Transverse colon (tissue), 4 donors: ENCODE results near the gene KRTAP12-2. TPM values are rescaled to one million over a fixed set of nuclear protein-coding genes. Genes with fewer than 3 reads are reported as not detected.

Experiments
- DNase-seq: peaks from one replicate; pipeline ENCODE4 v3.0.0-alpha.2; 2019
- H3K27ac ChIP-seq, 4 donors: fragments of 200-600 bp; sonication (generic); 2 replicates each; pipeline ENCODE4 v1.5.1; 2016 to 2018; ENCODE audit warnings: inconsistent platforms in 4 of 4
- H3K27me3 ChIP-seq: fragments of 200-600 bp; sonication (generic); 2 replicates; pipeline ENCODE4 v1.5.1; 2017; ENCODE audit warnings: inconsistent platforms
- H3K36me3 ChIP-seq, 4 donors: fragments of 200-600 bp; sonication (generic); 2 replicates each; pipeline ENCODE4 v1.5.1; 2017 to 2019; ENCODE audit warnings: inconsistent platforms in 4 of 4
- H3K4me1 ChIP-seq, 4 donors: fragments of 200-600 bp; sonication (generic); 2 replicates each; pipeline ENCODE4 v1.5.1; 2017 to 2020; ENCODE audit warnings: inconsistent platforms in 4 of 4
- H3K4me3 ChIP-seq, 4 donors: fragments of 200-600 bp; sonication (generic); 1 replicate in 1 of 4; 2 replicates in 3 of 4; pipeline versions ENCODE4 v1.5.1 to v1.6.1; 2017 to 2019; ENCODE audit warnings: inconsistent platforms in 4 of 4
- H3K9me3 ChIP-seq, 2 donors: fragments of 200-600 bp; sonication (generic); 2 replicates each; pipeline ENCODE4 v1.5.1; 2017 to 2019; ENCODE audit warnings: inconsistent platforms in 2 of 2
- EP300 ChIP-seq: sonication (generic); formaldehyde crosslinking; IDR thresholded peaks from one replicate; pipeline ENCODE4 v1.6.1; 2017; ENCODE audit warnings: antibody characterized with exemption, low read depth
- POLR2A ChIP-seq: fragments of 450-650 bp; IDR thresholded peaks from one replicate; pipeline ENCODE4 v1.6.1; 2016; ENCODE audit warnings: antibody characterized with exemption, mild to moderate bottlenecking, moderate library complexity
- POLR2AphosphoS5 ChIP-seq, 3 donors: sonication (generic); formaldehyde crosslinking; IDR thresholded peaks; one replicate each; pipeline ENCODE4 v1.6.1; 2016; ENCODE audit warnings: antibody characterized with exemption in 3 of 3
- WGBS, 2 donors: methylation state at CpG; one replicate each; pipeline ENCODE4 v1.1.5; 2018; ENCODE audit warnings: low coverage in 1 of 2; 5-methylcytosine and 5-hydroxymethylcytosine counted together
- in situ Hi-C, 4 donors: fragments of 200-750 bp; cut with MboI; loops; one replicate each; pipeline versions ENCODE4 v1.15.0 to v1.15.1; 2017; ENCODE audit warnings: low sequenced_read_pairs in 3 of 4, low pct_ligation_motif_present in 1 of 4, low pct_unique_long_range_greater_than_20kb in 1 of 4
- intact Hi-C: fragments of 100-400 bp; cut with DNase I; formaldehyde crosslinking; loops from one replicate; pipeline ENCODE4 v1.15.1; 2023; ENCODE audit warnings: low total_unique reads
- total RNA-seq, 4 donors: library from RNA; depleted of rRNA; stranded (reverse); fragments of >200 nt; gene quantifications; one replicate each; pipeline ENCODE4 v1.1.0, GENCODE V29; 2016
- TF ChIP-seq, protein P1 (sequence below), 5 experiments: fragments of 200-600 bp in 3 of 5; fragments of 450-650 bp in 2 of 5; sonication (generic) in 3 of 5; IDR thresholded peaks; 1 replicate in 2 of 5; 2 replicates in 3 of 5; pipeline ENCODE4 v1.5.1; 2016 to 2017; ENCODE audit warnings: antibody characterized with exemption in 5 of 5, inconsistent platforms in 3 of 5, mild to moderate bottlenecking in 2 of 5, moderate library complexity in 1 of 5

KRTAP12-2 gene
- total RNA-seq, 4 donors from 2014 or later: not detected

DNA sequence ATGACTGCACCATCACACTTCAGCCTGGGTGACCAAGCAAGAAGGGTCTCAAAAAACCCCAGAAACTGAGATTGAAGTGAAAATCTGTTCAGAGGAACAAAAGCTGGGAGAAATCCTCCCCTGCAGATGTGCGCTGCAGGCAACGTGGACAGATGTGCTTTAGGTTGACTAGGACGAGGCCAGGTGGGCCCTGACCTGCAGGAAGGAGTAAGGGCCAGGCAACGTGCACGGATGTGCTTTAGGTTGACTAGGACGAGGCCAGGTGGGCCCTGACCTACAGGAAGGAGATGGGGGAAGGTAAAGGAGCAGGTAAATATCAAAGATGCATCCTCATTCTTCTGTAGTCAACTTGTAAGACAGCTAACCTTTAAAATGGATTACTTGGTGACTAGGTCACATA is 17.8 kb upstream of the KRTAP12-2 start:
- 40 to 72% methylated on average over 6 of the region's 6 CpGs for WGBS, 2 donors
- Histone ChIP-seq H3K4me1 (no peaks in the 10 kb centered on the region), H3K9me3 (no peaks in the 10 kb centered on the region), H3K27ac (no peak overlapping the region), H3K4me3 (no peak overlapping the region), H3K27me3 (peaks cover 18% of the 10 kb centered on the region), H3K36me3 (no peaks in the 10 kb centered on the region)
- intact Hi-C loops: no loop called here
- in situ Hi-C loops: loop anchor here in 2 of 4 donors (25.0 kb wide), 1 partner anchor 97 kb away; the partner anchor contains the start of genes KRTAP10-5 (in 2 of the 2) and KRTAP10-6 (in 2 of the 2)
- DNase-seq: no peak
- TF ChIP-seq POLR2AphosphoS5 (IDR thresholded peaks at IDR 0.05) (no peak), EP300 (no peak), POLR2A (no peak)
- TF ChIP-seq, protein P1, sequence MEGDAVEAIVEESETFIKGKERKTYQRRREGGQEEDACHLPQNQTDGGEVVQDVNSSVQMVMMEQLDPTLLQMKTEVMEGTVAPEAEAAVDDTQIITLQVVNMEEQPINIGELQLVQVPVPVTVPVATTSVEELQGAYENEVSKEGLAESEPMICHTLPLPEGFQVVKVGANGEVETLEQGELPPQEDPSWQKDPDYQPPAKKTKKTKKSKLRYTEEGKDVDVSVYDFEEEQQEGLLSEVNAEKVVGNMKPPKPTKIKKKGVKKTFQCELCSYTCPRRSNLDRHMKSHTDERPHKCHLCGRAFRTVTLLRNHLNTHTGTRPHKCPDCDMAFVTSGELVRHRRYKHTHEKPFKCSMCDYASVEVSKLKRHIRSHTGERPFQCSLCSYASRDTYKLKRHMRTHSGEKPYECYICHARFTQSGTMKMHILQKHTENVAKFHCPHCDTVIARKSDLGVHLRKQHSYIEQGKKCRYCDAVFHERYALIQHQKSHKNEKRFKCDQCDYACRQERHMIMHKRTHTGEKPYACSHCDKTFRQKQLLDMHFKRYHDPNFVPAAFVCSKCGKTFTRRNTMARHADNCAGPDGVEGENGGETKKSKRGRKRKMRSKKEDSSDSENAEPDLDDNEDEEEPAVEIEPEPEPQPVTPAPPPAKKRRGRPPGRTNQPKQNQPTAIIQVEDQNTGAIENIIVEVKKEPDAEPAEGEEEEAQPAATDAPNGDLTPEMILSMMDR (IDR thresholded peaks at IDR 0.05): no peak

DNA sequence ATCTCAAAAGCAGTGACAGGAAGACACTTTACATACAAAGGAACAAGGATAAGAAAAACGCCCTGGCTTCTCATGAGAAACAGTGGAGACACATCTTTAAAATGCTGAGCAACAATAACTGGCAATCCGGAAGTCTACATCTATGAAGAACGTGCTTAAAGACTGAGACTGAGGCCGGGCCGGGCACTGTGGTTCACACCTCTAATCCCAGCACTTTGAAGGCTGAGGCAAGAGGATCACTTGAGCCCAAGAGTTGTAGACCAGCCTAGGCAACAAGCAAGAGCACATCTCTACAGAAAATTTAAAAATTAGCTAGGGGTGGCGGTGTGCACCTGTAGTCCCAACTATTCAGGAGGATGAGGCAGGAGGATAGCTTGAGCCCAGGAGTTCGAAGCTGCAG is 17.4 kb upstream of the KRTAP12-2 start:
- intact Hi-C loops (no loop called here), in situ Hi-C loops (loop anchor here in 2 of 4 donors (25.0 kb wide), 1 partner anchor 97 kb away; the partner anchor contains the start of genes KRTAP10-5 (in 2 of the 2) and KRTAP10-6 (in 2 of the 2))
- DNase-seq: no peak
- Histone ChIP-seq H3K36me3 (no peaks in the 10 kb centered on the region), H3K27ac (no peak overlapping the region), H3K9me3 (no peaks in the 10 kb centered on the region), H3K4me3 (no peak overlapping the region), H3K27me3 (peaks cover 18% of the 10 kb centered on the region), H3K4me1 (no peaks in the 10 kb centered on the region)
- WGBS, 2 donors: 67 to 77% methylated on average over 4 to 7 of the region's 7 CpGs
- no peak for TF ChIP-seq EP300
- TF ChIP-seq POLR2AphosphoS5 (IDR thresholded peaks at IDR 0.05): no peak
- TF ChIP-seq POLR2A: no peak
- TF ChIP-seq, protein P1 (IDR thresholded peaks at IDR 0.05): no peak

DNA sequence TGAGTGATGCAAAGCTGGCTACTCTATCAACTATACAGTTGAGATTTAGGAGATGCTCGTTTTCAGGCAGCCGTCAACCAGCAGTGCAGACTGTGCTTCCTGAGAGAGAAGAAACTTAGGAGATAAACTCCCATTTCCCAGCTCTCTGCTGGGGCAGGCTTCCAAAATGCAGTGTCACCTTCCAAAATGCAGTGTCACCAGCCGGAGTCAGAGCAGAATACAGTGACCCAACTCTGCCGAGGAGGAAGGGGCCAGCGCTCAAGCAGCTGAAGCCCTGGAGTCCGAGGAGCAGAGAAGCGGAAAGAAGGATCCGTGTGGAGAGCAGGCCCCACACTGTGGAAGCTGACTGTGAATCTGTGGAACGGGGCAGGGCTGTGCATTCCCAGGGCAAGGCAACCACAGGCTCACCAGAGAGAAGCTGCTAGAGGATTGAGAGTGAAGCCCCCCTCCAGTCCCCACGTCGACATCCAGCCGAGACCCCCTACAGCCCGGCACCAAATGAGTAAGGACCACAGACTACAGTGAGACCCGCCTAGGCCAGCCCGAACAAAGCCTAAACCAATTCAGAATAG is 15.9 kb upstream of the KRTAP12-2 start:
- H3K36me3 ChIP-seq: no peaks in the 10 kb centered on the region
- TF ChIP-seq POLR2AphosphoS5 (IDR thresholded peaks at IDR 0.05): no peak
- TF ChIP-seq EP300: no peak
- TF ChIP-seq POLR2A: no peak
- TF ChIP-seq, protein P1 (IDR thresholded peaks at IDR 0.05): no peak
- no peaks in the 10 kb centered on the region for H3K9me3 ChIP-seq
- no peaks in the 10 kb centered on the region for H3K4me1 ChIP-seq
- intact Hi-C loops: no loop called here
- no peak for DNase-seq
- H3K27ac ChIP-seq: no peak overlapping the region
- H3K27me3 ChIP-seq: peaks cover 13% of the 10 kb centered on the region
- no peak overlapping the region for H3K4me3 ChIP-seq
- WGBS, 2 donors: 82% methylated on average over 15 of the region's 15 CpGs; no CpG with 5 or more reads in 1 of the 2 donors
- in situ Hi-C loops: loop anchor here in 2 of 4 donors (25.0 kb wide), 1 partner anchor 95 kb away; the partner anchor contains the start of genes KRTAP10-5 (in 2 of the 2) and KRTAP10-6 (in 2 of the 2)

DNA sequence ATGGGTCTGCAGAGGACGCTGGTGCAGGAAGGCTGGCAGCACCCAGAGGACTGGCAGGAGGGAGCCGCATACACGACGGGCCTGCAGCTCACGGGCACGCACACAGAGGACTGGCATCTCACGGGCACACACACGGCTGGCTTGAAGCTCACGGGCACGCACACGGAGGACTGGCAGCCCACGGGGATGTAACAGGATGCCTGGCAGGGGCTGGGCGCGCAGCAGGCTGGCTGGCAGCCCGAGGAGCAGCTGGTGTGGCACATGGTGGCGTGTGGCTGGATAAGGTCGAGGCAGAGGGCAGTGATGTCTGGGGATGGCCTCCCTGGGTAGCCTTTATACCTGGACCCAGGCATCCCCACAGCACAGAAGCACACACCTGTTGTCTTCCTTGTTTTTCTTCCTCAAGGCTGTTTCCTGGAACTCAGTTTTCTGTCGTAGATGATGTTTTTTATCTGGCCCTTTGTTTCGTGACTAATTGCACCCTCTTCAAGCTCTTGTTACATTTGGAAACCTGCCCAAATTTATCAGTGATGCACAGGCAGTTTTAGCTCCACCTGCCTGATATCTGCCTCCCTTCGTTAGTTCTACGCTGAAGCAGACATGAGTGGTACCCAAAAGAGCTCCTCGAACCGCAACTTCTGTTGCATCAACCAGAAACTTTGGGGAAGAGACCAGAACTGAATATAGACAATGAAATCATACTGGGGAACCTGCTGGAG is 15.3 kb upstream of the KRTAP12-2 start, which contains the start of gene KRTAP12-1:
Gene KRTAP12-1 (minus strand): TSS at position 303 of the 719 bp plus-strand sequence. CDS start 40 bp downstream, at position 263.
- Histone ChIP-seq H3K27me3 (peaks cover 8% of the 10 kb centered on the region), H3K27ac (no peak within 1 kb of the TSS), H3K4me3 (no peak within 1 kb of the TSS), H3K9me3 (no peaks in the 10 kb centered on the region), H3K4me1 (no peaks in the 10 kb centered on the region), H3K36me3 (no peaks in the 10 kb centered on the region)
- in situ Hi-C loops (loop anchor here in 2 of 4 donors (25.0 kb wide), 1 partner anchor 95 kb away; the partner anchor contains the start of genes KRTAP10-5 (in 2 of the 2) and KRTAP10-6 (in 2 of the 2)), intact Hi-C loops (no loop called here)
- TF ChIP-seq EP300 (no peak), POLR2A (no peak), POLR2AphosphoS5 (IDR thresholded peaks at IDR 0.05) (no peak)
- TF ChIP-seq, protein P1 (IDR thresholded peaks at IDR 0.05): no peak
- no peak for DNase-seq
- WGBS, 2 donors: 78 to 100% methylated on average over 1 to 23 of the region's 23 CpGs
